Breast epithelium (tissue), 4 donors: ENCODE measurements around the gene CAPZA2. TPM values are rescaled to one million over a fixed set of nuclear protein-coding genes. Genes with fewer than 3 reads are reported as not detected.

Experiments
- DNase-seq, 2 donors: peaks; one replicate each; pipeline ENCODE4 v3.0.0-alpha.2; 2019; ENCODE audit warnings: low spot score in 2 of 2
- H3K27ac ChIP-seq, 2 donors: fragments of 200-600 bp; sonication (generic) in 1 of 2; one replicate each; pipeline ENCODE4 v1.5.1; 2016 to 2019; ENCODE audit warnings: mild to moderate bottlenecking in 1 of 2
- H3K27me3 ChIP-seq, 2 donors: fragments of 200-600 bp; sonication (generic) in 1 of 2; one replicate each; pipeline versions ENCODE4 v1.5.1 to v1.6.0; 2017 to 2019; ENCODE audit warnings: control low read depth in 1 of 2, mild to moderate bottlenecking in 1 of 2
- H3K36me3 ChIP-seq: fragments of 200-600 bp; one replicate; pipeline ENCODE4 v1.5.1; 2019
- H3K4me1 ChIP-seq, 2 donors: fragments of 200-600 bp; sonication (generic); one replicate each; pipeline ENCODE4 v1.5.1; 2016 to 2019; ENCODE audit warnings: control low read depth in 1 of 2
- H3K4me3 ChIP-seq, 3 donors: fragments of 200-600 bp; sonication (generic); 1 replicate in 2 of 3; 2 replicates in 1 of 3; pipeline ENCODE4 v1.5.1; 2016 to 2019; ENCODE audit warnings: mild to moderate bottlenecking in 3 of 3, moderate library complexity in 2 of 3
- H3K9me3 ChIP-seq, 2 donors: fragments of 200-600 bp; sonication (generic) in 1 of 2; one replicate each; pipeline ENCODE4 v1.5.1; 2016 to 2019; ENCODE audit warnings: control low read depth in 1 of 2
- CTCF ChIP-seq, 3 donors: fragments of 450-650 bp; IDR thresholded peaks; one replicate each; pipeline ENCODE4 v1.5.1; 2016 to 2017; ENCODE audit warnings: antibody characterized with exemption in 3 of 3, mild to moderate bottlenecking in 3 of 3, moderate library complexity in 3 of 3
- POLR2A ChIP-seq: fragments of 450-650 bp; IDR thresholded peaks from one replicate; pipeline ENCODE4 v1.6.1; 2016; ENCODE audit warnings: antibody characterized with exemption, mild to moderate bottlenecking, moderate library complexity
- POLR2AphosphoS5 ChIP-seq, 3 donors: sonication (generic); formaldehyde crosslinking; IDR thresholded peaks; one replicate each; pipeline ENCODE4 v1.6.1; 2017; ENCODE audit warnings: antibody characterized with exemption in 3 of 3
- intact Hi-C: fragments of 100-400 bp; cut with DNase I; formaldehyde crosslinking; loops from one replicate; pipeline ENCODE4 v1.15.1; 2023; ENCODE audit warnings: low total_unique reads
- total RNA-seq, 3 donors: library from RNA; depleted of rRNA; stranded (reverse); fragments of >200 nt; gene quantifications; one replicate each; pipeline ENCODE4 v1.1.0, GENCODE V29; 2016

The CAPZA2 gene
- total RNA-seq, 3 donors from 2014 or later = 117 to 138 (median 134) TPM

GRCh38 chr7:116950889-116951351 is 88.5 kb downstream of the CAPZA2 start:
- no peak overlapping the region for H3K4me3 ChIP-seq
- no peak overlapping the region for H3K27ac ChIP-seq
- DNase-seq = no peak
- no peaks in the 10 kb centered on the region for H3K27me3 ChIP-seq
- no peaks in the 10 kb centered on the region for H3K36me3 ChIP-seq
- TF ChIP-seq POLR2A (no peak), CTCF (IDR thresholded peaks at IDR 0.05) (no peak), POLR2AphosphoS5 (IDR thresholded peaks at IDR 0.05) (no peak)
- intact Hi-C loops = no loop called here
- H3K4me1 ChIP-seq = no peaks in the 10 kb centered on the region
- H3K9me3 ChIP-seq = no peaks in the 10 kb centered on the region

- TF ChIP-seq CTCF (IDR thresholded peaks at IDR 0.05) = no peak
- no peak for TF ChIP-seq POLR2AphosphoS5 (IDR thresholded peaks at IDR 0.05)
- no peak for TF ChIP-seq POLR2A
- H3K4me3 ChIP-seq = peak overlapping the region in 1 of 3 donors; percentile 20
- no peak overlapping the region for H3K27ac ChIP-seq
- H3K9me3 ChIP-seq = no peaks in the 10 kb centered on the region
- H3K36me3 ChIP-seq = no peaks in the 10 kb centered on the region
- intact Hi-C loops = no loop called here
- no peak for DNase-seq
- no peaks in the 10 kb centered on the region for H3K27me3 ChIP-seq
- no peaks in the 10 kb centered on the region for H3K4me1 ChIP-seq
Observed at GRCh38 chr7:116951366-116952292, 89.2 kb downstream of the CAPZA2 start.

- DNase-seq = peak; percentile 34 to 55
- TF ChIP-seq POLR2A = no peak
- TF ChIP-seq POLR2AphosphoS5 (IDR thresholded peaks at IDR 0.05) = no peak
- TF ChIP-seq CTCF (IDR thresholded peaks at IDR 0.05) = no peak
- Histone ChIP-seq H3K4me1 (no peaks in the 10 kb centered on the region), H3K9me3 (no peaks in the 10 kb centered on the region), H3K4me3 (peak overlapping the region; percentile 85 to 94 (median 89)), H3K27ac (peak overlapping the region; percentile 98 to 100), H3K27me3 (no peaks in the 10 kb centered on the region), H3K36me3 (no peaks in the 10 kb centered on the region)
- intact Hi-C loops = no loop called here
Observed at GRCh38 chr7:116952635-116953371, 90.4 kb downstream of the CAPZA2 start.

- TF ChIP-seq POLR2A (no peak), POLR2AphosphoS5 (IDR thresholded peaks at IDR 0.05) (peak in 1 of 3 donors; percentile 36)
- no peaks in the 10 kb centered on the region for H3K9me3 ChIP-seq
- no peaks in the 10 kb centered on the region for H3K36me3 ChIP-seq
- H3K4me1 ChIP-seq = no peaks in the 10 kb centered on the region
- peak within 1 kb of the TSS; percentile 85 to 94 (median 89) for H3K4me3 ChIP-seq
- DNase-seq = peak; percentile 38 to 65
- intact Hi-C loops = no loop called here
- H3K27ac ChIP-seq = peak within 1 kb of the TSS; percentile 98 to 100
- H3K27me3 ChIP-seq = no peaks in the 10 kb centered on the region
Observed at GRCh38 chr7:116953372-116953905, 91.1 kb downstream of the CAPZA2 start, which contains the start of gene ST7. ST7 (plus strand) TSS chr7:116953501; CDS start chr7:116953541, 40 bp downstream.

GRCh38 chr7:116953906-116954838 is 91.8 kb downstream of the CAPZA2 start:
- no peaks in the 10 kb centered on the region for H3K36me3 ChIP-seq
- no peaks in the 10 kb centered on the region for H3K27me3 ChIP-seq
- TF ChIP-seq POLR2AphosphoS5 (IDR thresholded peaks at IDR 0.05) = peak in 2 of 3 donors; percentile 38 to 72
- no peak for TF ChIP-seq POLR2A
- no peaks in the 10 kb centered on the region for H3K4me1 ChIP-seq
- peak overlapping the region; percentile 85 to 94 (median 89) for H3K4me3 ChIP-seq
- peak; percentile 57 to 64 for DNase-seq
- peak overlapping the region; percentile 98 to 100 for H3K27ac ChIP-seq
- intact Hi-C loops = no loop called here
- no peaks in the 10 kb centered on the region for H3K9me3 ChIP-seq
